K562 (cell line): ENCODE data around the gene KDM5A. TPM values are rescaled to one million over a fixed set of nuclear protein-coding genes. Genes with fewer than 3 reads are reported as not detected.

ENCODE experiments used
- ATAC-seq: fragments of 200-7000 bp; cut with Tn5 transposase; 3 replicates; pipeline ENCODE4 v1.9.1; 2020; ENCODE audit warnings: moderate library complexity
- BruUV-seq: library from RNA; stranded (reverse); fragments of 400-500 nt; replicated peaks from 2 replicates; lab custom pipeline; 2021; lab: Mats Ljungman, UMichigan
- CTCF ChIA-PET: fragments of 300-600 bp; formaldehyde crosslinking; extraction: SDS; loops from one replicate; lab custom pipeline; 2021; ENCODE audit warnings: low intra/inter-chr PET ratio; lab: Yijun Ruan, JAX
- POLR2A ChIA-PET: fragments of 300-600, 350-650 bp; sonication (Branson Sonifier 250); formaldehyde crosslinking; extraction: SDS; loops from one replicate; lab custom pipeline; 2021; ENCODE audit warnings: antibody characterized with exemption, inconsistent platforms; lab: Yijun Ruan, JAX
- DNase-seq, 4 experiments: peaks; one replicate each; pipeline versions ENCODE4 v3.0.0 to v3.0.0-alpha.2; 2011 to 2018; ENCODE audit warnings: low spot score in 3 of 4, mixed read lengths in 3 of 4; ENCODE audit errors: extremely low read depth in 1 of 4
- FAIRE-seq: peaks from 2 replicates; lab custom pipeline; 2011; peaks lifted over from hg19 to GRCh38; lab: Jason Lieb, UNC
- H2AFZ ChIP-seq: 2 replicates; pipeline ENCODE4 v1.6.0; 2011; ENCODE audit warnings: low read depth, low read length, control low read depth, inconsistent platforms
- H3K27ac ChIP-seq: fragments of 200-600 bp; 3 replicates; pipeline ENCODE4 v1.8.0; 2011; ENCODE audit warnings: low read depth, mild to moderate bottlenecking, control low read depth, inconsistent platforms, low read length, moderate library complexity, mixed read lengths; ENCODE audit errors: extremely low read depth
- H3K27me3 ChIP-seq, 2 experiments: fragments of 300-600 bp in 1 of 2; 2 replicates in 1 of 2; 3 replicates in 1 of 2; pipeline versions ENCODE4 v1.6.0 to v1.8.0; 2011; ENCODE audit warnings: inconsistent platforms in 2 of 2, low read length in 2 of 2, mild to moderate bottlenecking in 1 of 2, mixed read lengths in 1 of 2, moderate library complexity in 1 of 2; ENCODE audit not compliant: control insufficient read depth in 2 of 2, insufficient read depth in 2 of 2
- H3K36me3 ChIP-seq: fragments of 300-600 bp; 3 replicates; pipeline ENCODE4 v1.8.0; 2011; ENCODE audit warnings: mild to moderate bottlenecking, low read length, inconsistent platforms; ENCODE audit not compliant: control insufficient read depth, insufficient read depth
- H3K4me1 ChIP-seq, 2 experiments: fragments of 200-600 bp in 1 of 2; replicated peaks in 1 of 2; 2 replicates in 1 of 2; 3 replicates in 1 of 2; pipeline versions ENCODE4 v1.5.1 to v1.8.0; 2011; ENCODE audit warnings: inconsistent platforms in 2 of 2, low read length in 2 of 2, mild to moderate bottlenecking in 1 of 2, mixed read lengths in 1 of 2, moderate library complexity in 1 of 2; ENCODE audit not compliant: control insufficient read depth in 2 of 2, insufficient read depth in 2 of 2
- H3K4me2 ChIP-seq: 2 replicates; pipeline ENCODE4 v1.6.1; 2011; ENCODE audit warnings: low read length, control low read depth, inconsistent platforms, mixed read lengths; ENCODE audit not compliant: insufficient read depth
- H3K4me3 ChIP-seq: fragments of 200-600 bp; sonication (generic), shearing (Covaris generic); 2 replicates; pipeline ENCODE4 v1.5.1; 2016; ENCODE audit warnings: control low read depth, inconsistent platforms
- H3K79me2 ChIP-seq: fragments of 200-600 bp; 3 replicates; pipeline ENCODE4 v1.8.0; 2011; ENCODE audit warnings: low read length, inconsistent platforms; ENCODE audit not compliant: control insufficient read depth, insufficient read depth
- H3K9ac ChIP-seq, 2 experiments: 2 replicates each; pipeline versions ENCODE4 v1.6.0 to v1.6.1; 2011; ENCODE audit warnings: low read depth in 2 of 2, low read length in 2 of 2, control low read depth in 1 of 2, inconsistent platforms in 1 of 2, mild to moderate bottlenecking in 1 of 2, mixed read lengths in 1 of 2; ENCODE audit not compliant: insufficient read depth in 1 of 2
- H3K9me1 ChIP-seq: one replicate; pipeline ENCODE4 v1.6.0; 2011; ENCODE audit warnings: inconsistent platforms, mild to moderate bottlenecking, low read length, moderate library complexity; ENCODE audit not compliant: control insufficient read depth, insufficient read depth
- H3K9me3 ChIP-seq: replicated peaks from 2 replicates; pipeline ENCODE4 v1.5.1; 2011; ENCODE audit warnings: low read depth, low read length, inconsistent platforms; ENCODE audit not compliant: control insufficient read depth, insufficient read depth
- H4K20me1 ChIP-seq: replicated peaks from 2 replicates; pipeline ENCODE4 v1.6.1; 2011; ENCODE audit warnings: low read length, inconsistent platforms, mixed read lengths; ENCODE audit not compliant: control insufficient read depth, insufficient read depth
- AFF1 ChIP-seq, 2 experiments: fragments of 450-650 bp; IDR thresholded peaks; 2 replicates each; pipeline ENCODE4 v1.6.1; 2018; ENCODE audit warnings: mild to moderate bottlenecking in 2 of 2, low read depth in 1 of 2; ENCODE audit not compliant: partially characterized antibody in 2 of 2
- ARID4B ChIP-seq: sonication (generic); formaldehyde crosslinking; IDR thresholded peaks from 2 replicates; pipeline ENCODE4 v1.8.0; 2022; ENCODE audit warnings: mild to moderate bottlenecking, missing genetic modification reagents
- CHD2 ChIP-seq: IDR thresholded peaks from 2 replicates; pipeline ENCODE4 v1.6.1; 2011; ENCODE audit warnings: low read depth, low read length
- HDAC1 ChIP-seq, 2 experiments: fragments of 450-650 bp; IDR thresholded peaks; 2 replicates each; pipeline ENCODE4 v1.6.1; 2016 to 2017; ENCODE audit warnings: inconsistent platforms in 1 of 2, mild to moderate bottlenecking in 1 of 2, moderate library complexity in 1 of 2
- MED1 ChIP-seq: sonication (generic); formaldehyde crosslinking; IDR thresholded peaks from 2 replicates; pipeline ENCODE4 v1.8.1; 2023; ENCODE audit warnings: missing genetic modification reagents, borderline replicate concordance
- PREB ChIP-seq: sonication (generic); formaldehyde crosslinking; IDR thresholded peaks from 2 replicates; pipeline ENCODE4 v1.8.1; 2023; ENCODE audit warnings: mild to moderate bottlenecking, missing genetic modification reagents
- RBM14 ChIP-seq: fragments of 200-400 bp; formaldehyde crosslinking; IDR thresholded peaks from 2 replicates; pipeline ENCODE4 v1.6.1; 2018; ENCODE audit warnings: low read depth, mild to moderate bottlenecking, low read length, moderate library complexity, borderline replicate concordance; ENCODE audit not compliant: insufficient read depth
- SRSF9 ChIP-seq: fragments of 200-400 bp; formaldehyde crosslinking; IDR thresholded peaks from 2 replicates; pipeline ENCODE4 v1.6.1; 2017; ENCODE audit warnings: low read depth, low read length, borderline replicate concordance
- ZNF764 ChIP-seq: fragments of 250-450 bp; sonication (Bioruptor Pico); IDR thresholded peaks from 2 replicates; pipeline ENCODE4 v1.4.0; 2020; ENCODE audit warnings: low read depth, mild to moderate bottlenecking, moderate library complexity
- WGBS: fragments of 100-300 bp; shearing (Covaris generic); methylation state at CpG from one replicate; pipeline ENCODE4 v1.1.6; 2016; ENCODE audit warnings: low coverage, mixed read lengths; ENCODE audit not compliant: insufficient coverage; ENCODE audit errors: missing lambda C conversion rate; 5-methylcytosine and 5-hydroxymethylcytosine counted together
- in situ Hi-C: fragments of 300-500 bp; cut with MboI; formaldehyde crosslinking; loops from 4 replicates; pipeline ENCODE4 v1.15.0; 2018; ENCODE audit warnings: inconsistent platforms, mixed read lengths
- intact Hi-C: fragments of 100-400 bp; cut with micrococcal nuclease; formaldehyde crosslinking; loops from 2 replicates; pipeline ENCODE4 v1.14.2; 2022
- polyA plus RNA-seq, 8 experiments: library from polyadenylated mRNA; depleted of rRNA in 4 of 8; stranded (reverse) in 5 of 8; unstranded in 3 of 8; fragments of >200 nt; fragmentation: Nextera tagmentation in 2 of 8; fragmentation: Illumina TruSeq in 1 of 8; extraction: Ambion mirVana in 2 of 8; extraction: Trizol in 1 of 8; gene quantifications; 2 replicates each; pipeline versions ENCODE4 v1.2.1 to v1.2.3, GENCODE V29; 2011 to 2014; ENCODE audit warnings: inconsistent platforms in 1 of 8, missing spikeins in 1 of 8
- total RNA-seq, 7 experiments: library from RNA; depleted of rRNA in 6 of 7; stranded (reverse); fragments of >200 nt in 6 of 7; fragmentation: Illumina TruSeq in 2 of 7; extraction: Trizol in 2 of 7; gene quantifications; 2 replicates each; pipeline versions ENCODE4 v1.2.1 to v1.2.3, GENCODE V29; 2011 to 2021; ENCODE audit warnings: low replicate concordance in 1 of 7
- TF ChIP-seq, protein P1 (sequence below), 2 experiments: fragments of 200-800 bp in 1 of 2; sonication (Bioruptor generic) in 1 of 2; sonication (generic) in 1 of 2; formaldehyde crosslinking in 1 of 2; IDR thresholded peaks in 1 of 2; conservative IDR thresholded peaks in 1 of 2; 2 replicates each; pipeline versions ENCODE4 v1.5.0 to v1.6.1; 2016 to 2020; ENCODE audit warnings: missing compliant biosample characterization in 1 of 2, missing genetic modification characterization in 1 of 2, missing genetic modification reagents in 1 of 2

KDM5A gene
- total and polyA plus RNA-seq, 9 of the 15 experiments (the other 6 are each of a cell fraction or from before 2014, with no cell fraction given), result 5.5 to 35.1 (median 13.1) TPM

GRCh38 chr12:331287-331686 is 57.8 kb downstream of the KDM5A start:
- Histone ChIP-seq H3K9me1 (no peaks in the 10 kb centered on the region), H3K4me1 (no peaks in the 10 kb centered on the region; a peak in 1 of 5 replicates), H3K4me2 (no peak overlapping the region), H3K4me3 (no peak overlapping the region), H3K9ac (no peak overlapping the region), H3K27me3 (no peaks in the 10 kb centered on the region), H3K36me3 (peaks cover 43% of the 10 kb centered on the region), H2AFZ (no peak overlapping the region), H4K20me1 (no peaks in the 10 kb centered on the region), H3K27ac (no peak overlapping the region), H3K9me3 (no peaks in the 10 kb centered on the region), H3K79me2 (no peaks in the 10 kb centered on the region)
- ATAC-seq, result no peak
- CTCF ChIA-PET, result no interaction called here
- POLR2A ChIA-PET, result interaction anchor here (0.6 kb wide), 1 partner anchor 245 kb away, joined by 4 read pairs; no protein-coding TSS in a partner anchor
- in situ Hi-C loops (no loop called here), intact Hi-C loops (no loop called here)
- BruUV-seq, result no TSS peak
- WGBS, result 86% methylated on average over 1 of the region's 1 CpG
- DNase-seq, result no peak
- FAIRE-seq, result no peak
- TF ChIP-seq HDAC1 (IDR thresholded peaks at IDR 0.05) (no peak), RBM14 (no peak), MED1 (CRISPR knock-in tag) (no peak), AFF1 (IDR thresholded peaks at IDR 0.05; ENCODE audit: low read depth in 1 of 2, partially characterized antibody in 2 of 2) (no peak), SRSF9 (no peak), ARID4B (CRISPR knock-in tag) (no peak), ZNF764 (CRISPR knock-in tag) (no peak), PREB (CRISPR knock-in tag) (no peak), CHD2 (no peak)
- TF ChIP-seq, protein P1, sequence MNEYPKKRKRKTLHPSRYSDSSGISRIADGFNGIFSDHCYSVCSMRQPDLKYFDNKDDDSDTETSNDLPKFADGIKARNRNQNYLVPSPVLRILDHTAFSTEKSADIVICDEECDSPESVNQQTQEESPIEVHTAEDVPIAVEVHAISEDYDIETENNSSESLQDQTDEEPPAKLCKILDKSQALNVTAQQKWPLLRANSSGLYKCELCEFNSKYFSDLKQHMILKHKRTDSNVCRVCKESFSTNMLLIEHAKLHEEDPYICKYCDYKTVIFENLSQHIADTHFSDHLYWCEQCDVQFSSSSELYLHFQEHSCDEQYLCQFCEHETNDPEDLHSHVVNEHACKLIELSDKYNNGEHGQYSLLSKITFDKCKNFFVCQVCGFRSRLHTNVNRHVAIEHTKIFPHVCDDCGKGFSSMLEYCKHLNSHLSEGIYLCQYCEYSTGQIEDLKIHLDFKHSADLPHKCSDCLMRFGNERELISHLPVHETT (CRISPR knock-in tag; conservative IDR thresholded peaks at IDR 0.05 in 1 of 2, IDR thresholded peaks at IDR 0.05 in 1 of 2), result no peak
